Heart right ventricle (tissue), 16 donors: ENCODE results near the gene MEGF10. TPM values are rescaled to one million over a fixed set of nuclear protein-coding genes. Genes with fewer than 3 reads are reported as not detected.

Source experiments
- ATAC-seq, 8 donors: fragments of 200-7000 bp; cut with Tn5 transposase; one replicate each; pipeline ENCODE4 v1.9.1; 2020; ENCODE audit warnings: mild to moderate bottlenecking in 8 of 8, moderate library complexity in 8 of 8, moderate number of reproducible peaks in 1 of 8
- DNase-seq, 2 donors: peaks; one replicate each; pipeline ENCODE4 v3.0.0-alpha.2; 2020
- H3K27ac ChIP-seq, 10 donors: fragments of 200-600 bp; sonication (generic) in 2 of 10; one replicate each; pipeline versions ENCODE4 v1.5.0 to v1.8.0; 2020 to 2022; ENCODE audit warnings: mild to moderate bottlenecking in 3 of 10
- H3K27me3 ChIP-seq, 7 donors: fragments of 200-600 bp; one replicate each; pipeline ENCODE4 v1.8.0; 2021 to 2022; ENCODE audit warnings: mild to moderate bottlenecking in 2 of 7
- H3K36me3 ChIP-seq, 9 donors: fragments of 200-600 bp; sonication (generic) in 1 of 9; one replicate each; pipeline versions ENCODE4 v1.5.0 to v1.8.0; 2020 to 2022; ENCODE audit warnings: mild to moderate bottlenecking in 2 of 9
- H3K4me1 ChIP-seq, 9 donors: fragments of 200-600 bp; sonication (generic) in 1 of 9; one replicate each; pipeline versions ENCODE4 v1.5.0 to v1.8.0; 2020 to 2022; ENCODE audit warnings: mild to moderate bottlenecking in 4 of 9
- H3K4me3 ChIP-seq, 10 donors: fragments of 200-600 bp; sonication (generic) in 2 of 10; one replicate each; pipeline versions ENCODE4 v1.5.0 to v1.8.0; 2020 to 2022; ENCODE audit warnings: mild to moderate bottlenecking in 7 of 10, moderate library complexity in 2 of 10
- H3K9me3 ChIP-seq, 11 donors: fragments of 200-600 bp in 10 of 11; sonication (generic) in 2 of 11; one replicate each; pipeline versions ENCODE4 v1.5.0 to v1.8.0; 2013 to 2022; ENCODE audit warnings: mild to moderate bottlenecking in 2 of 11, control low read depth in 1 of 11, moderate library complexity in 1 of 11
- WGBS, 2 donors: extraction: QIAGEN DNeasy Blood & Tissue Kit; methylation state at CpG; one replicate each; pipeline ENCODE4 v1.1.7; 2013; ENCODE audit warnings: inconsistent platforms in 1 of 2; 5-methylcytosine and 5-hydroxymethylcytosine counted together
- intact Hi-C, 10 donors: fragments of 100-400 bp; cut with DNase I; formaldehyde crosslinking; loops; one replicate each; pipeline versions ENCODE4 v1.11.1 to v1.14.2; 2022
- polyA plus RNA-seq, 2 donors: library from polyadenylated mRNA; stranded (reverse); fragments of 200-250 nt; gene quantifications; one replicate each; pipeline ENCODE4 v1.2.3, GENCODE V29; 2013
- total RNA-seq, 10 donors: library from RNA; stranded (reverse); fragmentation: NEBNext Ultra II Directional in 3 of 10; extraction: Animal tissue kit (Norgen Biotek cat#: 25700) in 3 of 10; gene quantifications; one replicate each; pipeline versions ENCODE4 v1.2.1 to v1.2.4, GENCODE V29; 2021 to 2023
- TF ChIP-seq, protein P1 (sequence below), 9 donors: fragments of 200-600 bp; sonication (generic) in 2 of 9; IDR thresholded peaks; one replicate each; pipeline versions ENCODE4 v1.5.0 to v1.8.0; 2021 to 2022; ENCODE audit warnings: antibody characterized with exemption in 9 of 9, mild to moderate bottlenecking in 5 of 9, moderate library complexity in 1 of 9
- donor health status: Arrhythmogenic right ventricular cardiomyopathy.
- donor health status: ischemic (EF 13 %, LVEDD 7.1; RV severe dilation, severe dysfunction).
- donor health status: healthy with polysubstance abuse.
- donor health status: DM: no; HTN: yes; CAD: no.
- donor health status: DM: no; HTN: no; CAD: no.
- donor health status: ischemic (EF 25% LVEDD 6.9; RV normal size, moderate dysfunction).
- donor health status: ischemic (EF 25% LVEDD 5.7; RV mildly dilated, moderate dysfunction).
- donor health status: healthy.
- donor health status: DM: yes; HTN: yes; CAD: no.
- donor health status: Ischemic cardiomyopathy.
- donor health status: ischemic (EF 35%, LVEDD 5.7; RV mildly dilated, moderate dysfunction).
- donor health status: nonischemic (EF 11% LVEDD 7.7; RV severe dilation, severe dysfunction).
- donor health status: DM: yes; HTN: yes; CAD: no.
- donor health status: PGD.
- donor health status: ischemic (EF 29% LVEDD 5.4; RV normal size, mild dysfunction).
- donor health status: nonischemic (EF 23%, LVEDD 6.1; RV moderate dilation, normal function).

Gene MEGF10
- total and polyA plus RNA-seq, 12 donors, result 0.02 to 1.0 (median 0.24) TPM; not detected in 1

DNA sequence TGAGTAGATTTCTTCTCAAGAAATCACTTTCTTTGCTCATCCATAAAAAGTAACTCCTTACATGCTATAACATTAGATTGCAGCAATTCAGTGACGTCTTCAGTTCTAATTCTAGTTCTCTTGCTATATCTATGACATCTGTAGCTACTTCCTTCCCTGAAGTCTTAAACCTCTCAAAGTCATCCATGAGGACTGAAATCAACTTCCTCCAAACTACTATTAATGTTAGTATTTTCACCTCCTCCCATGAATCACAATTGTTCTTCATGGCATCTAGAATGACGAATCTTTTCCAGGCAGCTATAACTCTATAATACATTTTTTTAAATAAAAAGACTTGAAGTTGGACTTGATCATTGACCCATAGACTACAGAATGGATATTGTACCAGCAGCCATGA, 180.6 kb downstream of the MEGF10 start:
- H3K27me3 ChIP-seq, result peaks cover 0 to 8% (median 0%) of the 10 kb centered on the region in 7 donors
- H3K9me3 ChIP-seq, result no peaks in the 10 kb centered on the region
- ATAC-seq (no peak), DNase-seq (no peak)
- WGBS, 2 donors, result 59 to 69% methylated on average over 2 of the region's 2 CpGs
- H3K4me1 ChIP-seq, result no peaks in the 10 kb centered on the region
- intact Hi-C loops, result no loop called here
- H3K36me3 ChIP-seq, result no peaks in the 10 kb centered on the region
- no peak overlapping the region for H3K27ac ChIP-seq
- TF ChIP-seq, protein P1, sequence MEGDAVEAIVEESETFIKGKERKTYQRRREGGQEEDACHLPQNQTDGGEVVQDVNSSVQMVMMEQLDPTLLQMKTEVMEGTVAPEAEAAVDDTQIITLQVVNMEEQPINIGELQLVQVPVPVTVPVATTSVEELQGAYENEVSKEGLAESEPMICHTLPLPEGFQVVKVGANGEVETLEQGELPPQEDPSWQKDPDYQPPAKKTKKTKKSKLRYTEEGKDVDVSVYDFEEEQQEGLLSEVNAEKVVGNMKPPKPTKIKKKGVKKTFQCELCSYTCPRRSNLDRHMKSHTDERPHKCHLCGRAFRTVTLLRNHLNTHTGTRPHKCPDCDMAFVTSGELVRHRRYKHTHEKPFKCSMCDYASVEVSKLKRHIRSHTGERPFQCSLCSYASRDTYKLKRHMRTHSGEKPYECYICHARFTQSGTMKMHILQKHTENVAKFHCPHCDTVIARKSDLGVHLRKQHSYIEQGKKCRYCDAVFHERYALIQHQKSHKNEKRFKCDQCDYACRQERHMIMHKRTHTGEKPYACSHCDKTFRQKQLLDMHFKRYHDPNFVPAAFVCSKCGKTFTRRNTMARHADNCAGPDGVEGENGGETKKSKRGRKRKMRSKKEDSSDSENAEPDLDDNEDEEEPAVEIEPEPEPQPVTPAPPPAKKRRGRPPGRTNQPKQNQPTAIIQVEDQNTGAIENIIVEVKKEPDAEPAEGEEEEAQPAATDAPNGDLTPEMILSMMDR (IDR thresholded peaks at IDR 0.05), result no peak
- no peak overlapping the region for H3K4me3 ChIP-seq

DNA sequence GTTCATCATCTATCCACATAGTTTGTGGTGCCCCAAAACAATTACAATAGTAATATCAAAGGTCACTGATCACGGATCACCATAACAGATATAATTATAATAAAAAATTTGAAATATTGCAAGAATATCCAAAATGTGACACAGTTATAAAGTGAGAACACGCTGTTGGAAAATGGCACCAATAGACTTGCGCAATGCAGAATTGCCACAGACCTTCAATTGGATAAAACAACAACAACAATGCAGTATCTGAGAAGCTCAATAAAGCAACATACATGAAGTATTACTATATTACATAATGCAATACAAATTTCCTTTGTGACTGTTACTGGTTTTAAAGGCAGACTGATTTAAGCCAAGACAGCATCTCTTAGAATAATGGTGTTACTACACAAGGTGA, 182.1 kb downstream of the MEGF10 start:
- peaks cover 0 to 17% (median 0%) of the 10 kb centered on the region in 7 donors for H3K27me3 ChIP-seq
- H3K36me3 ChIP-seq, result no peaks in the 10 kb centered on the region
- H3K4me1 ChIP-seq, result no peaks in the 10 kb centered on the region
- H3K4me3 ChIP-seq, result no peak overlapping the region
- intact Hi-C loops, result no loop called here
- TF ChIP-seq, protein P1 (IDR thresholded peaks at IDR 0.05), result no peak
- no peaks in the 10 kb centered on the region for H3K9me3 ChIP-seq
- no peak overlapping the region for H3K27ac ChIP-seq
- 95 to 98% methylated on average over 3 of the region's 3 CpGs for WGBS, 2 donors
- no peak for ATAC-seq
- no peak for DNase-seq

DNA sequence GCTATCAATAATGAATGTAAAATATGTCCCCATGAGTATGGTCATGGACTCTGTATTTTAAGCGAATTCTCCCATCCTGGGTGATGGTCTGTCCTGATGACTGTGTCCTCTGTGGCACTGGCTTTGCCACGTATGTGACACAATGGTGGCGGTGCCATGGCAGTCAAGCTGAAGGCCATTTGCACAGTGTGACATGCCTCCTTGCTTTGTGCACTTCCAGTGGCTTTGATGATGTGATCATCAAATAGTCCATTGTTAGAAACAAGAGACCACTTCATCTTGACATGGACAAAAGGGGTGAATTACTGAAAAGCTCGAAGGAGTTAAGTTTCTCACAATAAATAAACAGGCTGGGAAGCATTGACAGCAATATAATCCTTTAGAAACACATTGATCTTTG, 195.9 kb downstream of the MEGF10 start:
- Histone ChIP-seq H3K36me3 (no peaks in the 10 kb centered on the region), H3K4me3 (no peak overlapping the region), H3K27ac (no peak overlapping the region), H3K9me3 (no peaks in the 10 kb centered on the region), H3K27me3 (peaks cover 0 to 29% (median 9%) of the 10 kb centered on the region in 7 donors), H3K4me1 (no peaks in the 10 kb centered on the region)
- ATAC-seq (no peak), DNase-seq (no peak)
- intact Hi-C loops, result loop anchor here in 2 of 10 donors (10.0 kb wide), 2 partner anchors 192 to 652 kb away; partner anchors contain the start of gene MEGF10 (in 1 of the 2)
- 84 to 92% methylated on average over 4 of the region's 4 CpGs for WGBS, 2 donors
- TF ChIP-seq, protein P1 (IDR thresholded peaks at IDR 0.05), result no peak

GRCh38 chr5:127492854-127493738, 202.5 kb downstream of the MEGF10 start:
- Histone ChIP-seq H3K36me3 (no peaks in the 10 kb centered on the region), H3K27me3 (peaks cover 0 to 41% (median 9%) of the 10 kb centered on the region in 7 donors), H3K4me3 (no peak overlapping the region), H3K27ac (no peak overlapping the region), H3K4me1 (no peaks in the 10 kb centered on the region), H3K9me3 (no peaks in the 10 kb centered on the region)
- intact Hi-C loops, result loop anchor here in 8 of 10 donors (1.0 to 10.0 kb wide), 9 partner anchors 196 to 838 kb away; partner anchors contain the start of gene MEGF10 (in 5 of the 8)
- WGBS, 2 donors, result 71 to 73% methylated on average over 3 of the region's 3 CpGs
- TF ChIP-seq, protein P1 (IDR thresholded peaks at IDR 0.05), result peak; percentile 39 to 79 (median 70)
- ATAC-seq, result peak in 1 of 8 donors; percentile 35
- no peak for DNase-seq
